GM03348 (cell line): ENCODE data around the gene ADAMTS9.
A peak's percentile ranks its signal among the peaks of the same experiment; 100 is the strongest.

ENCODE experiments used
- DNase-seq: peaks from one replicate; pipeline ENCODE4 v3.0.0; 2012; ENCODE audit warnings: low spot score

ADAMTS9 gene

DNA sequence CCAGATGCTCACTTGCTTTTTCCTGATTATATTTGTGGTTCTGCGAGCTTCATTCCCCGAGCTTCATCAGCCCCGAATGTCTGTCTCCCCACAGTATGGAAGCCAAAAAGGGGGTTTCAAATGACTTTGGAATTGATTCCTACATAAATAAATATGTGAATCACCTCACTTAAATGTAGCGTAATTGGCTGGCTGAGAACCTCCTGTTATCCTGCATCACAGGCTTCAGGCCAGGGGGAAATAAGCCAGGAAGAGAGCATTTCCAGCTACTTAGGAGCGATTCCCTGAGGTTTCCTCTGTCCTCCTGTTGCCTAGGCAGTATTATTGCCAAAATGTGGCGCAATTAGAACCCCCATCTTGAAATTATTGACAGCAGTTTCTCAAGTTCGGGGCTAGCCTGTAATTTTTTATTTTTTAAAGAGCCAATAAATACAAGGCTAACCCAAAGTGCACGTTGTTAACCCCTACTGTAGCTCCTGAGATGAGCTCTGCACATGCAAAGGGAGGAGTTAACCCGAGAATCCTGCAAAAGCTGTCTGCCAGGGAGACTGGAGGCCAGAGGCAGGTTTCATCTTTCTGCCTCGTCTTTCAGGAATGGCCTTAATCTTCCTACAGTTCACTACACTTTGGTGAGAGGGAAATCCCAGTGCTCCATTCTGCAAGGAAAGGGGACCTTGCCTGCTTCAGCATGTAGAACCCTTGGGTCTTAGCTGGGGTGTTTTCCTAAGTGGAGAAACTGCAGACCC lies 148.2 kb downstream of the ADAMTS9 start:
- peak; percentile 80 for DNase-seq

DNA sequence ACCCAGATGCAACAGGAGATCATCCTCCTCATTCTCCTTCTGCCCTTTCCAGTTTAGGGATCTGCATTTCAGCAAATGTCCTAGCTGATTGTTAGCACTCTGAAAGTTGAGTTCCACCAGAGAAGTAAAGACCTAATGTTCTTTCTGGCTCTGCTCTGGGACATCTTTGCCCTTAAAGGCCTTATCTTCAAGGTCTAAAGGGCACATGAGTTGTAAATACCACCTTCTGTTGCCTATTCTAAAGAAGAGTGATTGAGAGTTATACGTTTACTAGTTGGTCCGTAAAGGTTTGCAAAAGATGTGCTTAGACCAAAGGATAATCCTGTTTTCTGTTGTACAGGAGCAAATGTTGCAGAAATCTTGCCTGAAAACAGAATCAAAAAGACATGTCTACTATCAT lies 151.6 kb downstream of the ADAMTS9 start:
- DNase-seq: no peak

DNA sequence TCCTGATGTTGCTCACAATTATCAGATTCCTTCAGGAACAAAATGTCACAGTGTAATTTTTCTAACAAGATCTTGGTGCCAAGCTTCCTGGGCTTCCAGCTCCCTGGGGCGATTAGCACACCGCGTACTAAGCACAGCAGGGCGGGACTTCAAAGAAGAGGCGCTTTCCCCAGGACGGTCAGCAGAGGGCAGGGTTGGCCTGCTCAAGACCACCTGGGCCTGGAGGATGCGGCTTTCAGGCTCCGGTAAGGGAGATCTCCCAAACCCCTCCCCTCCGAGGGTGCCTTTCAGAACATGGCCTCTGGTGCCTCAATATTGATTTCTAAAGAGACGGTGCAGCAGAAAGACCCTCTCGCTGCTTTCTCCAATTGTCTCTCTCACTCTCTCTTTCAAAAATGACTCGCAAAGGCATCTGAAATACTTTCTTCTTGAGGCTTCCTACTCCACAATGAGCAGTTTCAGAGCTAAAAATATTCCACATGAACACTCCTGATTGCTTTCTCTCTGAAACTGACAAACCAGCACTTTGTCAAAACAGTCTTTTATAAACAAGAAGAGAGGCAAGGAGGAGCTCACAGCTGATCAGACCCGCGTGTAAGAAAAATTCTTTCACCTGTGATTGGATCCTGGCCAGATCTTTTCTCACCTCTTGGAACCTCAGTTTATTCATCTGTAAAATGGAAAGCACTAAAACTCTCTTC lies 154.0 kb downstream of the ADAMTS9 start:
- DNase-seq: peak; percentile 89

DNA sequence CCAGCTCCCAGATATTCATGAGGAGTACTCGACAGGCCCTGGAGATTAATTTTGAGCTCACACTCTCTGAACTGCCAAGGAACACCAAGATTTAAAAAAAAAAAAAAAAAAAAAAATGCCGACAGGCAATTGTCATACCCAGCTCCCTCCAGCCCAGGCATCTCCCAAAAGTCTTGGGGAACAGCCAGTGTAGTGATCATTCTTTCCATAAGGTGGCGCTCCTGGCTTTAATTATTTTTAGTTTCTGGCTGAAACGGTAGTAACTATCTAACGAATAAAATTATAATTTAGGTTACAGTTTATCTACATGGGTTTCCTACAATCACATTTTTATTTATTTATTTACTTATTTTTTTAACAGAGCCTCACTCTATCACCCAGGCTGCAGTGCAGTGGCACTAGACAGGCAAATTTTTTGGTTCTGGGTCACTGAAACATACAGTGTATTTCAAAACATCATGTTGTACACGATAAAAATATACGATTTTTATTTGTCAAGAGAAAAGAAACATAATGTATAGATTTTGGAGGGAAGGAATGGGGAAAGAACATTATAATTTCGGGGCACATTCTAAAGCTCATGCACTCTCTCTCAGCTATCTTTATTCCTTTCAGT lies 157.3 kb downstream of the ADAMTS9 start:
- peak; percentile 82 for DNase-seq

DNA sequence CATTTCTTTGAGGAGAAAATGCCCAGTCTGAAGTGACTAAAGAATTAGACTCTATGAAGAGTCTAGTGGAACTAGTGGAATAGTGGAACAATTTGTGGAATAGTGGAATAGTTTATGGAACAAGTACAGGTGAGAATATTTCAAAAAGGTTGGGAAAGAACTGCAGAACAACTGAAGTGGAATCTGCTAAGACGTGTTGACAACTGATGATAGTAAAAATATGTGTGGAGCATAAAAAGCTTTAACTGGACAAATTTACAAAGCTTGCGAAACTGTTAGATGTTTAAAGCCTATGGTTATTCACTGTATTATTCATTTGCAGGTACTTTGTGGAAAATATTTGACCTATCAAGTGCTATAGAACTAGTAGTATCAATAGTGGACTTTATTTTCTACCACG lies 164.5 kb downstream of the ADAMTS9 start:
- DNase-seq: no peak

DNA sequence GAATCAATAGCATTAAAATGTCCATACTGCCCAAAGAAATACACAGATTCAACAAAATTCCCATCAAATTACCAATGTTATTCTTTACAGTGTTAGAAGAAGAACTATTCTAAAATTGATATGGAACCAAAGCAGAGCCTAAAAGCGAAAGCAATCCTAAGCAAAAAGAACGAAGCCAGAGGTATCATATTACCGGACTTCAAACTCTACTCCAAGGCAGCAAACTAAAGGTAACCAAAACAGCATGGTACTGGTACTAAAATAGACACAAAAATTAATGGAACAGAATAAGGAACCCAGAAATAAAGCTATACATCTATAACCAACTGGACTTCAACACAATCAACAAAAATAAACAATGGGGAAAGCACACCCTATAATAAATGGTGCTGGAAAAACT lies 167.5 kb downstream of the ADAMTS9 start:
- no peak for DNase-seq

DNA sequence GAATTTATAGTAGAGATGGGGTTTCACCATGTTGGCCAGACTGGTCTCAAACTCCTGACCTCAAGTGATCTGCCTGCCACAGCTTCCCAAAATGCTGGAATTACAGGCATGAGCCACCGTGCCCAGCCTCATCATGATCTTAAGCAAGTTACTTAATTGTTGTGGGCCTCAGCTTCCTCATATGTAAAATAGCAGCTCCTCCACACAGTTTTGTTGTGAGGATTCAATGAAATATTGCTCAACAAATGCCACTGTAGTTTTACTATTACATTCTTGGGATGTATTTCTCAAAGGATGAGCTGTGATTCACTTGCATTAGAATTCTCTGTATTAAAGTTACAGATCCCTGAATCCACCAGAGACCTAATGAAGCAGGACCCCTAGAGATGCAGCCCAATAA lies 168.8 kb downstream of the ADAMTS9 start:
- DNase-seq: peak; percentile 53

DNA sequence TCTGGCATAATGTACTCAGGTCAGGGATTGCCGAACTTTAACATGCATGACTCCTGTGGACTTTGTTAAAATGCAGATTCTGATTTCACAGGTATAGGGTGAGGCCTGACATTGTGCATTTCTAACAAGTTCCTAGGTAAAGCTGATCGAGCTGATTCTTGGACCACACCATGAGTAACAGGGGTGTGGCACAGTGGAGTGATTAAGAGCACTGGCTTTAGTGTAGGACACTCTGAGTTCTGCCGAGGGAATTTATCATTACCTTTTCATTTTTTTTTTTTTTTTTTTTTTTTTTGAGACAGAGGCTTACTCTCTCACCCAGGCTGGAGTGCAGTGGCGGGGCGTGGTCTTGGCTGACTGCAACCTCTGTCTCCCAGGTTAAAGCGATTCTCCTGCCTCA lies 169.3 kb downstream of the ADAMTS9 start:
- no peak for DNase-seq

DNA sequence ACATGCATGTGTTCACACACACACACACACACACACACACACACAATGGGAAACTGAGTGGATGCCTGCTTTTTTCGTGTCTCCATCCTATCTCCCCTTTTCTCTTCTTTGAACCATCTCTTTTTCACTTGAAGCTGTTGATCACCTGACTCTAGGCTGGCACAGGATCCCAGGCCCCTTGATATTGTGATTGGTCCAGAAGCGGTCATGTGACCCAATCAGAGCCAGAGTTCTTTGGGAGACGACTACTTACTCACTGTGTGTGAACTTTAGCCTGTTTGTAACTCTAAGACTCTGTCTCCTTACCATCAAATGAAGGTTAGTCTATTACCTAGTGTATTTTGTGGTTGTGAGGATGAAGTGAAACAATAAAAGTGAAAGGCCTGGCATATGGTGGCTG lies 172.9 kb downstream of the ADAMTS9 start:
- DNase-seq: no peak

DNA sequence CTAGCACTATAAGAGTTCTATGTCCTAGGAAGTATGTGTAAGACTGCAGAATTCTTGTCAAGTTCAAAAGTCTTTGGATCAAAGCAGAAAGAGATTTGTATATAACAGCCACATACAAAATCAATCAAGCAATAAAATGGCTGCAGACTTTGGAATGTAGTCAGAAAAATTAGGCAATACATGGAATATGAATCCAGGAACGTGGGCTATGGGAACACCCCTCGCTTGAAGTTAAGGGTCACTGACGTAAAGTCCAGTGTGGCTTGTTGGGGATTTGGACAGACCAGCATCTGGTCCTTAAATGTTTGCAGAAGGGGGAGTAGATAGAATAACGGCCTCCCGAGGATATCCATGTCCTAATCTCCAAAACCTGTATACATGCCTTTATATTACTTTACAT lies 178.6 kb downstream of the ADAMTS9 start:
- no peak for DNase-seq

DNA sequence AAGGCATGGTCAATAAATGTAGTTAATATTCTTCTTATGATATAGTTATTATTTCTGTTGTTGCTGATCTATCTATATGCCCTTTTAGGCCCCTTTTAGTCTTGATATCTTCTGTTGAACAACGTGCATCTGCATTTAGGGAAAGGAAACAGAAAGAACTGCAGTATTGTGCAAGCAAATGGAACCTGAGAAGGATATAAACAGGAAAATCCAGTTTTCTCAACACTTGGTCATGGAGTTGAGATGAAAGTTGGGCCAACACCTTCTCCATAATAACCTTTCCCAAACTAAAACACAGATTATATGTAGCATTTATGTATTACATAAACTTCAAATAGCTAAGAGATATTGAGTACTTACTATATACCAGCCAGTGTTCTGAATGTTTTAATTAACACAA lies 179.7 kb downstream of the ADAMTS9 start:
- DNase-seq: no peak

DNA sequence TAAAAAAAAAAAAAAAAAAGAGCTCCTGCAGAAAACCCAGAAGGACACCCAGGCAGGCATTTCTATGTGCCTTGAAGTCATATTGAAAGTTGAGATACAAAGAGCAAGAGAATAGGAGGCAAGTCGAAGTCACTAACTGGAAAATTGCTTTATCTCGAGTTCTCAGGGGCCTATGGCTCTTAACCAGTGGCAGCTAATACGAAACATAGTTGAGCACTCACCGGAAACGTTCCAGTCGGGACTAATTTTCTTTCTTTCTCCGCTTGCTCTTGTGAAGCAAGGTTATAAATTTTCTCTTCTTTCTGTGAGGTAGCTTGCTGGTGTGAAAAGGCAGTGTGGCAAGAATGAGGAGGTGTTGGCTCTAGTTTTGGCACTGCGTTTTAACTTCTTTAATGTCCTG lies 181.5 kb downstream of the ADAMTS9 start:
- DNase-seq: no peak

DNA sequence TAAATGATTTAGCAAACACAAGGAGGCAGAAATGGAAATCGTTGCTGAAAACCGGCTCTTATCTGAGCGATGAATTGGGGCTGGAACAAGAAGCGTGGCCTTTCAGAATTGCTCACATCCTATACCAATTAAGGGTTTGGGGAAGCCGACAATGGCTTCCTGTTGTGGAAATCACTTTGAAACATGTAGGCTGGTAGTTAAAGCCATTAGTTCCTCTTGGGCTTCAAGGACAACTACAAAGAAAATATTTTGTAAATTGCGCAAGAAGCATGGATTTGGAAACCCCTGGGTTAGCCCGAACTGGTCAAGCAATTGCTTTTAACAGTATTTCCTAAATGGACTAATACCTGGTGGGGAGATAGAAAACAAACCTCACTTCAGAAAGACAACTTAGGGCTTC lies 182.4 kb downstream of the ADAMTS9 start:
- no peak for DNase-seq

DNA sequence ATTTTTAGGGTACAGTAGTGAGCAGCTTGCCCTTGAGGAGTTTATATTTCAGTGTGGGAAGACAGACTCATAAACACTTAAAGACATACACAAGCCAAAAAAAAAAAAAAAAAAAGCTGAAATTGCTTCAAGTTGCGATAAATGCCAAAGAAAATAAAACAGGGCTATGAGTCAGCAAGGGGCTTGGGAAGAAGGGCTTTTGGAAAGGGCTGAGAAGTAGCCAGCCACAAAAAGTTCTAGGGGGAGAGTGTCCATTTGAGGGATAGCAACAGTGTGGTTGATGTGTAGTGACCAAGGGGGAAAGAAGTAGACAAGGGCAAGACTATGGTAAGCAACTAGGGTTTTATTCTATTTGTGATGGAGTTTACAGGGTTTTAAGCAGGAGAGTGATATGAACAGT lies 185.5 kb downstream of the ADAMTS9 start:
- no peak for DNase-seq

DNA sequence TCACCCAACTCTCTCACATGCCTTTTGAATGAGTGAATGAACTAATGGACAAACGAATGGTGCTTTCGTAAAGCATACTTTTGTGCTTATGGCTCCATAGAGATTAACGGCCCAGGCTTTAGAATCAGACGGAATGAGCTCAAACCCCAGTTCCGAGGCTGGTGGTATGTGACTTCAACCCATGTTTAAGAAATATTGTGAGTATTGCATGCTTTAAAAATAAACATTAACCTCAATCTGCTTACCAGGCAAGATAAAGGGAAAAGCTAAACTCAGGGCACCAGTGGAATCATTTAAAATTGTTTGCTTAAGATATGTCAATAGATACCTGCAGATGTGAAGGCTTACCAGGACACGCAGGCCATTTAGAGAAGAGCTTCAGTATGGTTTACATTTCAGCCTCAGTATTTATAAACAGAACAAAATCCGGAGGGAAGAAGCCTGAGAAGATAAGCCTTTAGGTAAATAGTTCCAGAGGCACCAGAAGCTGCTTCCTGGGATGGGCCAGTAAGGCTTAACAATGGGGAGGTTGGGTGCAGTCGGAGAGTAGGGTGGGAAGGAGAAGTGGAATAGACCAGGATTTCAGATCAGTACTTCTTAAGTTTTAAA lies 186.4 kb downstream of the ADAMTS9 start:
- DNase-seq: no peak

DNA sequence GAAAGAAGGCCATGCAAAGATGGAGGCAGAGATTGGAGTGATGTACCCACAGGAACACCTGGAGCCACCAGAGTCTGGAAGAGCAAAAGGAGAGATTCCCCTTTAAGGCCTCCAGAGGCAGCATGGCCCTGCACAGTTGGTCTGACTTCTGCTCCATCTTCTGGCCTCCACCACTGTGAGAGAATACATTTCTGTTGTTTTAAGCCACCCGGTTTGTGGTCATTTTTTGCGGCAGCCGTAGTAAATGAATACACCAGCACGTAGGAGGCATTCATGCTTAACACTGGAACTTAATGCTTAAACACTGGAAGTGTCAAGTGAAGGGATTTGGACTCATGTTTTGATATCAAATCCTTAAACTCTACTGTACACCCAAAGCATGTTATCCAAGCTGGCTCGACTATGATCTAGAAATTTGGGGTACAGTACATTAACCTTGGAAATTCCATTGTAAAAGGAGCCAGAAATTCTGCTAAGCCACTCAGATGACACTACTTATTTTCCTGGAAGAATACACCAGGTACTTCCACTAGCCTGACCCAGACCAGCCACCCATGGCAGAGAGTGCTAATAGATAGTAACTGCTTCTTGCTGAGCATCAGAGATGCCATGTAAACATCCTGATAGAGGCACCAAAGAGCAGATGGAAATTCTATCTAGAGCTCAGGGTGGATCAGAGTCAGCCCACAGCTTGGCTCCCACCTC lies 190.9 kb downstream of the ADAMTS9 start:
- no peak for DNase-seq

DNA sequence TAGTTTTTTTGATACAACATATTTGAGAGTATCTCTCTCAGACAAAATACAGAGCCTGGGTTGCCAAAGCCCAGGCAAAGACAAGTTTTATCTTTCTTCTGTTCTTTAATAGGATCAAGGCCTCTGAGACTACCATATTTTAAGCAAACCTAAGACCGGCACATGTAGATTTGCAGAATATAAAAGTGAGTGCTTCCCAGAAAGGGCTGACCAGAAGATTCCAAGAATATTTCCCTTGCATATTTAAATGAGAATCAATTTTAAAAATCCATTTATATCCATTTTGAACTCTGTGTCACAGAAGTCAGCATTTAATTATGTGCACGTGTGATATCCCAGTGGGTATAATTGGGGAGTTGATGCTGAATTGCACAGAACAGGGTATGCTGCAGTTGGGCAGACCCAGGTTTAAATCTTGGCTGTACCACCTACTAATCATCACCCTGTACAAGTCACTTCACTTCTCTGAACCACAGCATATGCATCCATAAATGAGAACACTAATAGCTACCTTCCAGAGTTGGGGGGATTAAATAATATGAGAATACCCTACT lies 191.9 kb downstream of the ADAMTS9 start:
- no peak for DNase-seq

DNA sequence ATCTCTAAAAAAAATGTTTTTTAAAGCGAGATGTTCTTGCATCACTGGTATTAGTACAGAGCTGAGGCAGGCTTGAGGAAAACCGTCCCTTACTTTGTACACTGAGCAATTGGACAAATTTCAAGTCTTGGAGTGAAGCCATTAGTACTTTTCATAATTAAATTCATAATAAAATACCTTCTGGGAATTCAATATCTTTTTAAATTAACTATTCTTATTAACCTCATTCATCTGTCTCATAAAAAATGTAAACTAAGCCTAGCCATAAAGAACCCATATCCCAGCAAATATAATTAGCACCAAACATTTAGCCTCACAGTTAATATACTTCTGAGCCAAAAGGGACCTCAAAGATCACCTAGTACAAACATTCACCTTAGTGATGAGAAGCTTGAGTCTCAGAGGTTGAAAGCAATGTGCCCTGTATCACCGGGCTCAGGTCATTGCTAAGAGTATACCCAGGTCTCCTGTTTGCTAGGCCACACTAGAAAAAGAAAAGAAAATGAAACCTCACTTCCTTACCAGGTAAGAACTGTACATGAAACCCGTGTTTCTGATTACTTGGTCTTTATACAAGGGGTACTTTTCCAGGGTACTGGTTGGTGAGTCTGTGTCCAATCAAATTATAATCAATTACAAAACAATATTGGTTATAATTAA lies 192.5 kb downstream of the ADAMTS9 start:
- DNase-seq: no peak

DNA sequence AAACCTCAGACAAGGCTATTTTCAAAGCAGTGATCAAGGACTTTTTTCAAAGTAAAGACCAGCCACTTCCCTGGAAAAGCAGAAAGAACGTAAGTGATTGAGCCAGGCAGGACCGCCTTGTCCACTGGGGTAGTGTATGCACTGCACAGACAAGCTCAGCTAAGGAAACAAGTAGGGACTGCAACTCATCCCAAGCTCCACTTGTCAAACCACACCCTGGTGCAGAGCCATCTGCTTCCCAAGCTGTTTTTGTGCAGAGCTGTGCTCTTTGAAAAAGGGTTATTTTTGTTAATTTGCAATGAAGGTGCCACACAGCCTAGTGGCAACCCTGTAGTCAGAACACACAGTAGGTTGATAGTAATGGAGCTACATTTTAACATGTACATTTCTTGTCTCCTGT lies 193.3 kb downstream of the ADAMTS9 start:
- DNase-seq: no peak

DNA sequence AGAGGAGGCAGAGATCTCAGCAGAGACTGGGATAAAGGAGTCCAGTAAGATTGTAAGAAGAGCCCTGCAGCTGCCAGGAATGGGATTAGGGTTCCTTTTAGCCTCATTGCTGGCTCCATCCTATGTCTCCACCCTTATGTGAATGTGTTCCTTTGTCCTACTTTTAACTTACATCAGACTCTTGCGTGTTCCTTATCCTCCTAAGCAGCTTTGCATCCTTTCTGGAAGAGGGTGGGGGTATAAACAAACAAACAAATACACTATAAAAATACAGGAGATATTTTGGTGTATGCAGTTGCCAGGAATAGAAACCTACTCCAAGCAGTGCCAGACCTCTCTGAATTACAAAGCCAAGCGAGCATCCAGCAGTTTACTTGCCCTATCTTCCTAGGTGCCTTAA lies 194.7 kb downstream of the ADAMTS9 start:
- DNase-seq: no peak

DNA sequence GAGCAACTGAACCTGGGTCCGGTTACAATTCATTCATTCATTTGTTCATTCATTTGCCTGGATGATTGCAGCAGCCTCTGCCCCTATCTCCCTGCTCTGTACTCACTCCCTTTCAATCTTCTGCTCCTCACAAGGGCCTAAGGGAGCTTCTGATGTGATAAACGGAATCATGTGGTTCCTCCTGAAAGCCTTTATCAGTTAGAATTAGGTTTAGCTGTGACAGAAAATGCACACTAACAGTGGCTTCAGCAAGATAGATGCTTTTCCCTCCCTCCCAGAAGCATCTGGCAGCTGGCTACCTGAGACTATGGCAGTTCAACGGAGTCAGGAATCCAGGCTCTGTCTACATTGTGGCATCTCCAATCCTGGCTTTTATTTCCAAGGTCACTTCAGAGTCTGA lies 196.0 kb downstream of the ADAMTS9 start:
- no peak for DNase-seq
